ENCODE measurements around the gene NOS3. TPM values are rescaled to one million over a fixed set of nuclear protein-coding genes. Genes with fewer than 3 reads are reported as not detected.

NOS3 gene
- total and polyA plus RNA-seq, 2 of the 13 experiments (the other 11 are each of a cell fraction or from before 2014, with no cell fraction given), result 3.7 to 7.5 TPM

DNA sequence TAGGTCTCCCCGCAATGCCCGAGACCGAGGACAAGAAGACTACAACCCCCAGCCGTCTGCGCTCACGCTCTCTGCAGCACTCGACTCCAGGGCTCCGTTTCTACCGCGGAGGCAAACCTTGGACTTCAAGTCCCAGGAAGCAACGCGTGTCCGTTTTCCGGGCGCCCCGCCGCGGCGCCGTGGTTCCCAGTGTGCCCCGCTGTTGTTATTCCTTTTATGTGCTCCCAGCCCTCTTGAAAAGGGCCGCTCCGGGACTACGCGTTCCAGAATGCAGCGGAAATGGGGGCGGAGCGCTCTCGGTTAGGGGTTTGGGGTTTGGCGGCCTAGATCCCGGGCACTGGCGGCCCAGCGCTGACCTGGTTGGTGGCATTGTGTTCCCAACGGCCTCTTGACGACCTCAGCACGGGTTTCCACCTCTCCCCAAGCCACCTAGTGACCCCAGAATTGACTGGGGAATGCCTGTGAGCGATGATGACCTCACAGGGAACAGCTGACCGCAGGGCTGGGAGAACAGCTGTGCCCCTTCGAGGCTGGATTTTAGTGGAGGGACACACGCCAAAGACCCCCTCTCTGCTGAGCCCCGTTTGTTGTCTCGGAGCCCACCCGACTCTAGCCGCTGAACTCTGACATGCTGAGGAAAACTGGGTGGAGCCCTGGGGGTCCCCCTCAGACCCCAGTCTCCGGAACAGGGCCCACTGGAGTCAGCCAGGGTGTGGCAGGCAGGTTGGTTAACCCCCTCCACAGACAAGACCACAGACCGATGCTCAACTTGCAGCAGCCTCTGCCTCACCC is 67.4 kb downstream of the NOS3 start (continued):
- peak; percentile 65 for TF ChIP-seq ZHX2 (IDR thresholded peaks at IDR 0.05; ENCODE audit: low read depth)
- 0 out of 2 replicates have a peak, but pooled peaks have one; percentile 44 for TF ChIP-seq ZHX2 (CRISPR knock-in tag; IDR thresholded peaks at IDR 0.05; ENCODE audit: borderline replicate concordance)
- peak; percentile 71; the same call in 1 of the 2 replicates for TF ChIP-seq ZNF761 (CRISPR knock-in tag; conservative IDR thresholded peaks at IDR 0.05)
- TF ChIP-seq ZNF614 (CRISPR knock-in tag; IDR thresholded peaks at IDR 0.05; ENCODE audit: borderline replicate concordance), result peak; percentile 34; the same call in 1 of the 2 replicates
- peak; percentile 97 for TF ChIP-seq GMEB1 (CRISPR knock-in tag; IDR thresholded peaks at IDR 0.05; ENCODE audit: borderline replicate concordance)
- TF ChIP-seq HNF1B (CRISPR knock-in tag; IDR thresholded peaks at IDR 0.05), result 0 out of 2 replicates have a peak, but pooled peaks have one; percentile 51
- no peak for TF ChIP-seq ETV6 (CRISPR knock-in tag; conservative IDR thresholded peaks at IDR 0.05)
- TF ChIP-seq, protein P1, sequence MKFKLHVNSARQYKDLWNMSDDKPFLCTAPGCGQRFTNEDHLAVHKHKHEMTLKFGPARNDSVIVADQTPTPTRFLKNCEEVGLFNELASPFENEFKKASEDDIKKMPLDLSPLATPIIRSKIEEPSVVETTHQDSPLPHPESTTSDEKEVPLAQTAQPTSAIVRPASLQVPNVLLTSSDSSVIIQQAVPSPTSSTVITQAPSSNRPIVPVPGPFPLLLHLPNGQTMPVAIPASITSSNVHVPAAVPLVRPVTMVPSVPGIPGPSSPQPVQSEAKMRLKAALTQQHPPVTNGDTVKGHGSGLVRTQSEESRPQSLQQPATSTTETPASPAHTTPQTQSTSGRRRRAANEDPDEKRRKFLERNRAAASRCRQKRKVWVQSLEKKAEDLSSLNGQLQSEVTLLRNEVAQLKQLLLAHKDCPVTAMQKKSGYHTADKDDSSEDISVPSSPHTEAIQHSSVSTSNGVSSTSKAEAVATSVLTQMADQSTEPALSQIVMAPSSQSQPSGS (CRISPR knock-in tag; IDR thresholded peaks at IDR 0.05), result 0 out of 2 replicates have a peak, but pooled peaks have one; percentile 43
- 0 out of 2 replicates have a peak, but pooled peaks have one; percentile 45 for TF ChIP-seq MEF2D (CRISPR knock-in tag; IDR thresholded peaks at IDR 0.05)
- TF ChIP-seq PCBP1 (IDR thresholded peaks at IDR 0.05; ENCODE audit: borderline replicate concordance, low read depth, low read length), result 0 out of 2 replicates have a peak, but pooled peaks have one; percentile 24
- peak; percentile 83 for TF ChIP-seq CCDC6 (CRISPR knock-in tag; IDR thresholded peaks at IDR 0.05)
- peak in 1 of 2 experiments; percentile 73; a peak in 1 of 4 replicates for TF ChIP-seq KLF16 (CRISPR knock-in tag; IDR thresholded peaks at IDR 0.05)
- TF ChIP-seq ZNF543 (CRISPR knock-in tag; IDR thresholded peaks at IDR 0.05), result peak; percentile 63; the same call in 1 of the 2 replicates
- TF ChIP-seq ZBTB2 (CRISPR knock-in tag; IDR thresholded peaks at IDR 0.05; ENCODE audit: low read depth), result peak; percentile 78
